B cell (primary cell): Measurements from ENCODE around the gene XPNPEP2. TPM values are rescaled to one million over a fixed set of nuclear protein-coding genes. Genes with fewer than 3 reads are reported as not detected.

Source experiments
- ATAC-seq: fragments of 200-7000 bp; cut with Tn5 transposase; one replicate; pipeline ENCODE4 v1.10.0; 2021; ENCODE audit warnings: low read depth, mild to moderate bottlenecking, moderate number of reproducible peaks, moderate library complexity
- CTCF ChIA-PET: fragments of 350-600 bp; sonication (Branson Sonifier 250); formaldehyde crosslinking; loops from one replicate; lab custom pipeline; 2021; ENCODE audit warnings: antibody characterized with exemption, inconsistent platforms; lab: Charles Lee
- POLR2A ChIA-PET: fragments of 350-600 bp; sonication (Branson Sonifier 250); formaldehyde crosslinking; loops from one replicate; lab custom pipeline; 2021; ENCODE audit warnings: antibody characterized with exemption; lab: Charles Lee
- DNase-seq: peaks from one replicate; pipeline ENCODE4 v3.0.0; 2013
- H2AFZ ChIP-seq: 2 replicates; pipeline ENCODE4 v1.6.1; 2012; ENCODE audit warnings: mild to moderate bottlenecking, low read depth, low read length; ENCODE audit not compliant: insufficient read depth, poor library complexity, severe bottlenecking
- H3K27ac ChIP-seq, 2 donors: 1 replicate in 1 of 2; 2 replicates in 1 of 2; pipeline ENCODE4 v1.5.1; 2012 to 2013; ENCODE audit warnings: low read length in 2 of 2, mild to moderate bottlenecking in 2 of 2, moderate library complexity in 1 of 2
- H3K27me3 ChIP-seq, 4 experiments: fragments of 200-600 bp in 1 of 4; sonication (generic) in 1 of 4; replicated peaks in 1 of 4; 1 replicate in 2 of 4; 2 replicates in 2 of 4; pipeline versions ENCODE4 v1.6.1 to v1.7.0; 2013 to 2016; ENCODE audit warnings: low read length in 3 of 4, mild to moderate bottlenecking in 2 of 4, mixed read lengths in 1 of 4, moderate library complexity in 1 of 4; ENCODE audit not compliant: insufficient read depth in 4 of 4, control insufficient read depth in 3 of 4; ENCODE audit errors: control extremely low read depth in 1 of 4
- H3K36me3 ChIP-seq, 2 experiments: replicated peaks in 1 of 2; 1 replicate in 1 of 2; 2 replicates in 1 of 2; pipeline versions ENCODE4 v1.6.1 to v1.7.1; 2013; ENCODE audit warnings: low read length in 1 of 2; ENCODE audit not compliant: insufficient read depth in 2 of 2, control insufficient read depth in 1 of 2; ENCODE audit errors: control extremely low read depth in 1 of 2, extremely low read depth in 1 of 2
- H3K4me1 ChIP-seq, 2 donors: fragments of 200-600 bp in 1 of 2; sonication (generic) in 1 of 2; 1 replicate in 1 of 2; 2 replicates in 1 of 2; pipeline versions ENCODE4 v1.5.1 to v1.6.1; 2013 to 2017; ENCODE audit warnings: low read length in 2 of 2; ENCODE audit not compliant: control insufficient read depth in 2 of 2, insufficient read depth in 2 of 2
- H3K4me2 ChIP-seq: replicated peaks from 2 replicates; pipeline ENCODE3; 2012; ENCODE audit warnings: mild to moderate bottlenecking, low read depth, low read length; ENCODE audit not compliant: poor library complexity, severe bottlenecking
- H3K4me3 ChIP-seq, 5 experiments: fragments of 200-600 bp in 1 of 5; sonication (generic) in 1 of 5; 1 replicate in 3 of 5; 2 replicates in 2 of 5; pipeline versions ENCODE4 v1.5.1 to v1.7.0; 2011 to 2016; ENCODE audit warnings: low read length in 4 of 5, mild to moderate bottlenecking in 4 of 5, low read depth in 2 of 5, control low read depth in 1 of 5, moderate library complexity in 1 of 5; ENCODE audit not compliant: insufficient read depth in 1 of 5; ENCODE audit errors: control extremely low read depth in 1 of 5, extremely low read depth in 1 of 5
- H3K79me2 ChIP-seq: fragments of 200-600 bp; sonication (generic); one replicate; pipeline ENCODE4 v1.6.0; 2016; ENCODE audit warnings: low read length; ENCODE audit not compliant: control insufficient read depth, insufficient read depth
- H3K9ac ChIP-seq: fragments of 200-600 bp; sonication (generic); 2 replicates; pipeline ENCODE4 v1.6.1; 2017; ENCODE audit warnings: mild to moderate bottlenecking, low read length, moderate library complexity
- H3K9me3 ChIP-seq, 3 donors: one replicate each; pipeline versions ENCODE4 v1.6.1 to v1.7.1; 2013; ENCODE audit warnings: low read length in 2 of 3; ENCODE audit not compliant: control insufficient read depth in 2 of 3, insufficient read depth in 1 of 3; ENCODE audit errors: control extremely low read depth in 1 of 3
- H4K20me1 ChIP-seq: 2 replicates; pipeline ENCODE4 v1.6.0; 2012; ENCODE audit warnings: mild to moderate bottlenecking, low read length; ENCODE audit not compliant: insufficient read depth, control insufficient read depth, poor library complexity, severe bottlenecking
- H3K27ac Mint-ChIP-seq: one replicate; pipeline ENCODE4 v1.8.0; 2021; ENCODE audit warnings: mixed read lengths
- H3K27me3 Mint-ChIP-seq: one replicate; pipeline ENCODE4 v1.8.0; 2021; ENCODE audit warnings: mixed read lengths
- H3K4me1 Mint-ChIP-seq: one replicate; pipeline ENCODE4 v1.8.0; 2021; ENCODE audit warnings: mixed read lengths
- H3K4me3 Mint-ChIP-seq: one replicate; pipeline ENCODE4 v1.8.0; 2021; ENCODE audit warnings: mixed read lengths
- H3K9me3 Mint-ChIP-seq: one replicate; pipeline ENCODE4 v1.8.0; 2022; ENCODE audit warnings: mixed read lengths; ENCODE audit not compliant: insufficient read depth
- EZH2 ChIP-seq: IDR thresholded peaks from 2 replicates; pipeline ENCODE4 v1.6.1; 2012; ENCODE audit warnings: borderline replicate concordance, low read depth, mild to moderate bottlenecking, moderate library complexity, low read length; ENCODE audit not compliant: insufficient read depth, poor library complexity, severe bottlenecking
- WGBS: methylation state at CpG from one replicate; pipeline ENCODE4 v1.1.5; 2013; ENCODE audit warnings: missing lambda C conversion rate; ENCODE audit not compliant: insufficient coverage; 5-methylcytosine and 5-hydroxymethylcytosine counted together
- intact Hi-C: fragments of 100-400 bp; cut with micrococcal nuclease; formaldehyde crosslinking; loops from one replicate; pipeline ENCODE4 v1.10.0; 2022
- polyA plus RNA-seq: library from polyadenylated mRNA; depleted of rRNA; stranded (reverse); fragments of >200 nt; gene quantifications from 2 replicates; pipeline ENCODE4 v1.2.3, GENCODE V29; 2012
- total RNA-seq, 2 donors: library from RNA; stranded (reverse); fragments of 120-200 nt in 1 of 2; gene quantifications; 1 replicate in 1 of 2; 2 replicates in 1 of 2; pipeline versions ENCODE4 v1.2.3 to v1.2.4, GENCODE V29; 2013 to 2022
- TF ChIP-seq, protein P1 (sequence below): fragments of 200-600 bp; IDR thresholded peaks from one replicate; pipeline ENCODE4 v1.8.0; 2022; ENCODE audit warnings: antibody characterized with exemption, mild to moderate bottlenecking

Gene XPNPEP2
- total and polyA plus RNA-seq, 2 donors (not counting 1 experiment from before 2014, with no cell fraction given) = 0.31 TPM; not detected in 1

DNA sequence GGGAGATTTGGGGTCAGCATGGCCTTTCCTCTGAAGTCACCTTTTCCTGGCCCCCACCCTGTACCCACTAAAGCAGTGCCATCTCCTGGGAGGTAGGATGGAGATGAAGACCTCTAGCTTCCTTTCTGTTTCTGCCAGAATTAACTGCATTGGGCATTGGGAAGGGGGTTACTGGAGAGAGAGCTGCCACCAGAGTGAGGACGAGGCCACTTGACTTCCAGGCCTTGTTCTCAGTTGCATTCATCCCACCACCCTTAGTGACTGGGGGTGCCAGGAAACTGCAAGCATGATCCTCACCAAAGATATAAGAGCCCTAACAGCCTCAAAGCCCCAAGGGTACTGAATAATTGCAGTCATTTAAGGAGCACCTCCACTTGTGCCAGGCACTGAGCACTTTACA, 56.8 kb downstream of the XPNPEP2 start:
- Histone ChIP-seq H3K79me2 (no peaks in the 10 kb centered on the region), H3K4me3 (no peak overlapping the region), H3K27me3 (no peaks in the 10 kb centered on the region), H3K4me1 (no peaks in the 10 kb centered on the region), H3K27ac (no peak overlapping the region), H3K4me2 (no peak overlapping the region), H3K9me3 (no peaks in the 10 kb centered on the region), H4K20me1 (peaks cover 53% of the 10 kb centered on the region), H3K36me3 (peaks cover 2 to 72% of the 10 kb centered on the region in 2 experiments), H3K9ac (no peak overlapping the region), H2AFZ (no peak overlapping the region)
- ChIA-PET CTCF (interaction anchor here (1.4 to 2.0 kb wide), 2 partner anchors 22 to 28 kb away, joined by 4 to 6 read pairs; no protein-coding TSS in a partner anchor), POLR2A (interaction anchor here (0.6 to 1.1 kb wide), 3 partner anchors 13 to 39 kb away, joined by 3 to 4 read pairs (median 3); no protein-coding TSS in a partner anchor)
- Mint-ChIP-seq H3K4me3 (no peak overlapping the region), H3K27me3 (no peaks in the 10 kb centered on the region), H3K4me1 (no peaks in the 10 kb centered on the region), H3K27ac (peak overlapping the region; percentile 50), H3K9me3 (no peaks in the 10 kb centered on the region)
- TF ChIP-seq, protein P1, sequence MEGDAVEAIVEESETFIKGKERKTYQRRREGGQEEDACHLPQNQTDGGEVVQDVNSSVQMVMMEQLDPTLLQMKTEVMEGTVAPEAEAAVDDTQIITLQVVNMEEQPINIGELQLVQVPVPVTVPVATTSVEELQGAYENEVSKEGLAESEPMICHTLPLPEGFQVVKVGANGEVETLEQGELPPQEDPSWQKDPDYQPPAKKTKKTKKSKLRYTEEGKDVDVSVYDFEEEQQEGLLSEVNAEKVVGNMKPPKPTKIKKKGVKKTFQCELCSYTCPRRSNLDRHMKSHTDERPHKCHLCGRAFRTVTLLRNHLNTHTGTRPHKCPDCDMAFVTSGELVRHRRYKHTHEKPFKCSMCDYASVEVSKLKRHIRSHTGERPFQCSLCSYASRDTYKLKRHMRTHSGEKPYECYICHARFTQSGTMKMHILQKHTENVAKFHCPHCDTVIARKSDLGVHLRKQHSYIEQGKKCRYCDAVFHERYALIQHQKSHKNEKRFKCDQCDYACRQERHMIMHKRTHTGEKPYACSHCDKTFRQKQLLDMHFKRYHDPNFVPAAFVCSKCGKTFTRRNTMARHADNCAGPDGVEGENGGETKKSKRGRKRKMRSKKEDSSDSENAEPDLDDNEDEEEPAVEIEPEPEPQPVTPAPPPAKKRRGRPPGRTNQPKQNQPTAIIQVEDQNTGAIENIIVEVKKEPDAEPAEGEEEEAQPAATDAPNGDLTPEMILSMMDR = no peak
- TF ChIP-seq EZH2 = no peak
- no peak for ATAC-seq
- no peak for DNase-seq
- intact Hi-C loops = no loop called here
- WGBS = no CpG with 5 or more reads among the region's 1 CpG

DNA sequence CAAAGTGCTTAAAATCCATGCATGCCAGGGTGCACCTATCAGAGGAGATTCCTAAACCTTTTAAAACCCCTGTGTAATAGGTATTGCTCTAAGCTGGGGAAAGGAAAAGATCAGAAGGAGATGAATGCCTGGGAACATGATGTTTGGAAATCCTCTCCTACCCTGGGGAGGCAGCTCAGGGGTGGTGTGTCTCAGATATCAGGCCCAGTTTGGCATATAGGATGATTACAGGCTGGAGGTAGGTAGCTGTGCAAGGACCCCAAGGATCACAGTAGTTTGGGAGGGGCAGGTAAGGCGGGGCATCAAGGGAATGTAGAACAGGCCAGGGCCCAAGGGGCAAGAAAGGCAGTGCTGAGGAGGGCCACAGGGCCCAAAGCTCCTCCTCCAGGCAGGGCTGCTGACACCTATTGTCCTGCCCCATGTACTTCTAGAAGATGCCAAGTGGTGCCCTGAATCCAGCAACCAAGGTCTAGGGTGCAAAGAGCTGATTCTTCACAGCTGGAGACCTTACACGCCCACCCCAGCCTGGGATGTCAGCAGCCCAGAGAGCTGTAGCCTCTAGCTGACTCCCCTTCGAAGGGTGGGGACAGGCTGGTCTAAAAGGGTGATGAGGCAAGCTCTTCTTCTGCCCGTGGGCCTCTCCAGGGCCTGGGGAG, 58.6 kb downstream of the XPNPEP2 start:
- Mint-ChIP-seq H3K27me3 (no peaks in the 10 kb centered on the region), H3K4me3 (no peak overlapping the region), H3K4me1 (no peaks in the 10 kb centered on the region), H3K9me3 (no peaks in the 10 kb centered on the region), H3K27ac (peak overlapping the region; percentile 41)
- no peaks in the 10 kb centered on the region for H3K27me3 ChIP-seq
- H3K4me3 ChIP-seq = no peak overlapping the region
- peaks cover 35% of the 10 kb centered on the region for H4K20me1 ChIP-seq
- H3K9me3 ChIP-seq = no peaks in the 10 kb centered on the region
- intact Hi-C loops = no loop called here
- no peaks in the 10 kb centered on the region for H3K4me1 ChIP-seq
- no peaks in the 10 kb centered on the region for H3K79me2 ChIP-seq
- no peak overlapping the region for H3K27ac ChIP-seq
- H2AFZ ChIP-seq = no peak overlapping the region
- 100% methylated on average over 2 of the region's 4 CpGs for WGBS
- CTCF ChIA-PET = interaction anchor here (0.8 to 1.3 kb wide), 2 partner anchors 71 to 120 kb away, joined by 3 read pairs; no protein-coding TSS in a partner anchor
- peaks cover 2 to 54% of the 10 kb centered on the region in 2 experiments for H3K36me3 ChIP-seq
- no peak for TF ChIP-seq EZH2
- TF ChIP-seq, protein P1 = no peak
- DNase-seq (peak; percentile 4), ATAC-seq (peak; percentile 26)
- POLR2A ChIA-PET = interaction anchor here (1.3 kb wide), 1 partner anchor 19 kb away, joined by 3 read pairs; no protein-coding TSS in a partner anchor
- no peak overlapping the region for H3K9ac ChIP-seq
- H3K4me2 ChIP-seq = no peak overlapping the region
